ENCODE measurements around the gene AMACR.

GRCh38 chr5:34053133-34053532, 45.3 kb upstream of the AMACR start:
- no peak for TF ChIP-seq CTCF (conservative IDR thresholded peaks at IDR 0.05; ENCODE audit: low read length)
- TF ChIP-seq EZH2phosphoT487 (IDR thresholded peaks at IDR 0.05; ENCODE audit: borderline replicate concordance, low read depth, low read length), result no peak

Data from OCI-LY7 (cell line).